SIG-M5 treated with dmso at 0.1 percent for 504 hours (cell line): ENCODE data around the gene PLCD1.

Experiments used
- DNase-seq: peaks from one replicate; lab custom pipeline; 2025; ENCODE audit not compliant: unreplicated experiment; lab: John Stamatoyannopoulos, UW

The PLCD1 gene

DNA sequence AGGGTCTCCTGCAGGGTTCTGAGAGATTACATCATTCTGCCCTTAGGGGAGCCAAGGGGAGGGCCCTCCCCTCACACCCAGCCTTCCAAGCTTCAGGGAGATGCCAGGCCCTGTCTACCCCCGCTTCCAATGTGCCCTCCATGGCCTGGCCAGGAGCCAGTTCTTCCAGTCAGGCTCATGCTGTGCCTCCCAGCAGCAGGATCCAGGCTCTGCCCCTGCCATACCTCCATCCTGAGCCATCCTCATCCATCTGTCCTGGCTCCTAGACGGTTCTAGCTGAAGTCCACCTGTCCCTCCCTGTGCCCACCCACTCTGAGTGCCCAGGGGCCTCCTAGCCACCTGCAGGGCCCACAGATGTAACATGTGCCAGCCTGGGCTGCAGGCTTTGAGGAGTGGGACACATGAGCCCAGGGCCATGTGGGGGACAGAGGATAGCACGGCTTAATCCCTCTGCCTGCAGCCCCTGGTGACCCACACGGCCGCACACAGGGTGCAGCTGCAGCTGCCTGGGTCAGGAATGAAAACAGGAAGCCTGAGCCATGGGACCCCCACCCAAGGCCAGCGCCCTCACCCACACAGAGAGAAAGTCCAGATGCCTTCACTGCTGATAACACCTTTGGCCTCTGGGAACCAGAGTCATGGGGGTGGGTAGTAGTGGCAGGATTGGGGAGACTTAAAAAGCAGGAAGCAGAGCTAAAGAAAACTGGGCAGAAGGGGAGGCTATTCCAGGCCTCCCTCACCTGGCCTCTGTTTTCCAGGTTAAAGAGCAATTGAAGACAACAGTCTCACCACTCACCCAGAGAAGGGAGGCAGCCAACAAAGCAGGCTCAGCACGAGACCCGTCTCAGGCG, 11.8 kb downstream of the PLCD1 start:
- DNase-seq, result no peak

DNA sequence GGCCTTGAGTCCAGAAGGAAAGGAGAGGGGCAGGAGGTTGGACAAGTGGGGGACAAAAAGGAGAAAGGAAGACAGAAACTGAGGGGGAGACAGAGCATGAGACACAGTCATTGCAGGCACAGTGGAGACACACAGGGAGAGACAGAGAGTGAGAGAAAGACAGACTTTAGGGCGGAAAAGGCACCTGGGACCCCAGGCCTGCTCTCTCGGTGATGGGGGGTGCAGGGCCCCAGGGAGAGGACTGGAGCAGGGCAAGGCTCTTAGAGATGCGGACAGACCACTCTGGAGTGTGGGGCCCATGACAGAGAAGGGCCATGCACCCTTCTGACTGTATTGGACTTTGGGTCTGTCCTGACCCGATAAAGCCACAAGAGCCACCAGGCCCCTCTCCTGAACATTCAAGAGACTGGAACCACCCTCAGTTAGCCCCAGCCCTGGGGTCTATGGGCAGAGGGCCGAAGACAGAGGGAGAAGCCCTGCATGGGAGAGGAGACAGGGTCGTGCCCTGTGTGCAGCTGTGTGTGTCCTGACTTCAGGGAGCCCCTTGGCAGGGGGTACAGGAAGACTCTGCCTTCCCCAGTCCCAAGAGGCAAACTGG, 12.5 kb downstream of the PLCD1 start:
- no peak for DNase-seq

DNA sequence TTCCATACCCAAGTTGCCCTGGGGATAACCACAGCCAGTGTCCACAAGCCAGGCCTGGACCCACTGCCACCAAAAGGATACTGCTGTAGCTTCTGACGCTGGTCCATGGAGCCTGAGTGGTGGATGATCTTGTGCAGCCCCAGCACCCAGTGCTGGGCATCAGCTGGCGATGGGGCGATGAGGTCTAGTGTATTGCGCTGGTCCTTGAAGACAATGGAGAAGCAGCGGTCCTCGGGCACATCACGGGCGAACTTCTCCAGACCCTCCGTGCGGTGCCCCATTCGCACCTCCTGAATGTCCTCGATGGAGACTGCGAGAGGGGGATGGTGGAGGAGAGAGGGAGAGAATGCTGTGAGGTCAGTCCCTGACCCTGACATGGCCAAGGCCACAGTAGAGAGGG, 13.0 kb downstream of the PLCD1 start:
- DNase-seq, result no peak

DNA sequence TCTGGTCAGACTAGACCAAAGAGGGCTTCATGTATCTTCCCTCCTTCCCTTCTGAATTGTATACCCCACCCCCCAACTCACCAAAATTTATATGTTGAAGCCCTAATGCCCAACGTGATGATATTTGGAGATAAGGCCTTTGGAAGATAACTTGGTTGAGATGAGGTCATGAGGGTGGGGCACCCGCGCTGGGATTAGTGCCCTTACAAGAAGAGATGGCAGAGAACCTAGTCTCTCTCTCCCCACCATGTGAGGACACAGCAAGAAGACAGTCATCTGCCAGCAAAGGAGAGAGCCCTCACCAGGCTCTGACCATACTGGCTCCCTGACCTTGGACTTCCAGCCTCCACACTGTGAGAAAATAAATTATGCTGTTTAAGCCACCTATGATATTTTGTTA, 13.5 kb downstream of the PLCD1 start:
- DNase-seq, result no peak

DNA sequence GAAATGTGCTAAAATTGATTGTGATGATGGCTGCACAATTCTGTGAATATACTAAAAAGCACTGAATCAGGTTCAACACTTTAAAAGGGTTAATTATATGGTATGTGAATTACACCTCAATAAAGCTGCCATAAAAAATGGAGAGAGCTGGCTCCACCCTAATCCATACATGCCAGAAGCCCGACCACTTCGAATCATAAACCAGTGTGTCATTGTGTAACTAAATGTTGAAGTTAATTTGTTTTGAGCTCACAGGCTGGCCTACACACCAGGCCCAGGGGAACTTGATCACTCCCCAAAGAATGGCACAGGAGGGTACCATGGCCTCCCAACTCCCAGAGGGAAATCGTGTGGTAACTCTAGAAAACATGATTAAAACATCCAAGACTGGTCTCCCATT, 14.0 kb downstream of the PLCD1 start:
- no peak for DNase-seq

DNA sequence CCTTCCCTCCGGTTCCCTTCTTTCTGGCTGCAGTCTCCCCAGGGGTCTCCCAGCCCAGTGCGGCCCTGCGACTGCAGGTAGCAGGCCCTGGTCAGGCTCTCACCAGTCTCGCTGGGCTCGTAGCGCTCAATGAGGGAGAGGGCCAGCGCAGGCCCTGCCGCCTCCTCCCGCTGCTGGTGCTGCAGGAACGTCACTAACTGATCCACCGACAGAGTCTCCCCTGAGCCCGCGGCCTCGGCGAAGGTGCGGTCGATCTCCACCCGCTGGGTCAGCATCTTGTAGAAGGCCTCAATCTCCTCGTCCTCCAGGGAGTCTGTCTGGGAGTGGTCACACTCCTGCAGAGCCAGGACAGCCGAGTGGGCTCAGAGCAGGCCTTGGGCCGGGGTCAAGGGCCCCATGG, 18.3 kb downstream of the PLCD1 start:
- DNase-seq, result no peak

DNA sequence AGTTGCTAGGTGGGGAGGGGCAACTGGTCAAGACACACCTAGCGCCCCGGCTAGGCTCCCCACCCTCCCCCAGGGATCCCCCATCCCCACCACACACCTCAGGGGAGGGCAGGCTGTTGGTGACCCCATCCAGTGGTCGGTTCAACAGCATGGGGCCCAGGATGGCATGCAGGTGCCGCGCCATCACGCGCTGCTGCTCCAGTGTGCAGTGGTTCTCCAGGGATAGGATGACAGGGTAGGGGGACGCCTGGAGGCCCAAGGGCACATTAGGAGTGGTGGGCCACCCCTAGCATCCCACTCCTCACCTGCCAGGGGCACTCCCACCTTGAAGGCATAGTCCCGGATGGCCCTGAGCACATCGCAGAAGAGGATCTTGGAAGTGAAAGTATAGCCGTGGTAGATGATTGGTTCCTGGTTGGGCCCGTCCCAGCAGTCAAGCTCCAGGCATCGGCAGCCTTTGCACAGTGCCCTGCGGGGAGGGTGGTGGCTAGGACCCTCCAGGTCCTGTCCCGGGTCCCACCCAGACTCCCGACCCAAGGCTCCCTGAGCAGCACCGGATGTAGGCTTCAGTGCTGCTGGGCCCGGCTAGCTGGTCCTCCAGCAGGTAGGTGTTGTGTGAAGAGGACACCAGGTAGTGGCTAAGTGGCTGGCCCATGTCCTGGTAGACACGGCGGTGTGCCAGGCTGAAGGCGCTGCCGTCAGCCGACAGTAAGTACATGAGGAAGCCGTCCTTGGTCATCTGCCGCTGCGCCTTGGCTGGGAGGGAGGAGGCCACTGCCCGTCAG, 19.4 kb downstream of the PLCD1 start:
- no peak for DNase-seq

DNA sequence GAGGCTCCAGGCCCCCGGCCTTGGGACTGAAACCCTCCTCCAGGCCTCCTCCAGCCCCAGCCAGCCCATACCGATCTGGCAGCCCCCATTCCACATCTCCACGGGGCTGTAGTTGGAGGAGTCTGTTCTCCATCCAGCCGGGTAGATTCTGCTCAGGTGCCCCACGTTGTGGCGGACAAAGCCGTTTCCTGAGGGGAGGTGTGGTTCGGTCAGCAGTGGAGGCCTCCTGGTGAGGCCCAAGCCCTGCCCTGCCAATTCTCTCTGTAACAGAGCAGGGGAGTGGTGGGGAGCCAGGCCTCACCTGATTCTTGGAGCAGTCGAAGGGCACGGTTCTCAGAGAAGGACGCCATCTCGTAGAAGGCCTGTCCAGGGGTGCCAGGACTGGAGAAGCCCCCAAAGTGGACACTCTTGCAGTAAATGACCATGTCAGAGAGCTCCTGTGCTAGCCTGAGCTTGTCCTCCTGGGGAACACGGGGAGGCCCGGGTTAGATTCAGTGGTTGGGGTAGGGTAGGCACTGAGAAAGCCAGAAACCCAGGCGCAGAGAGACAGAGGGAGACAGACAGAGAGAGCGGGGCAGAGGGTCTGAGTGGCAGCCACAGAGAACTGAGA, 20.4 kb downstream of the PLCD1 start:
- no peak for DNase-seq

DNA sequence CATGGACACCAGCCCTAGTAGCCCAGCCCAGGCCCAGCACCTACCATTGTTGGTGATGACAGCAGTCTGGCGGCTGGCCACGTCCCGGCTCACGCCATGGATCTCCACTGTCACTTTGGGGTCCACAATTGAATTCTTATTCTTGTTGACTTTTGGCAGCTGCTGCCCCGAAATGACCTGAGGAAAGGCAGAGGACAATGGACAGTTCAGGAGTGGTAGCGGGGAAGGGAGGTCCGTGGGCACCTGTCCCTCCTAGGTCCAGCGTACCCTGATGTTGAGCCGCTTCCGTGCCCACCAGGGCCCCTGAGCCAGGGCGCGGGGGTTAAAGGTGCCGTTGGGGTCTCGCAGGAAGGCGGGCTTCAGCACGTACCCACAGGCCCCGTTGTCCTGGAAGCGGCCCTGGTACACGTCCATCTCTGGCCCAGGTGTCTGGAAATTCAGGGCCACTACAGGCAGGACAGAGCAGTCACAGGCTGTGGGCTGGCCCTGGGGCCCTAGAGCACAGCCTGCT, 21.2 kb downstream of the PLCD1 start:
- DNase-seq, result no peak

DNA sequence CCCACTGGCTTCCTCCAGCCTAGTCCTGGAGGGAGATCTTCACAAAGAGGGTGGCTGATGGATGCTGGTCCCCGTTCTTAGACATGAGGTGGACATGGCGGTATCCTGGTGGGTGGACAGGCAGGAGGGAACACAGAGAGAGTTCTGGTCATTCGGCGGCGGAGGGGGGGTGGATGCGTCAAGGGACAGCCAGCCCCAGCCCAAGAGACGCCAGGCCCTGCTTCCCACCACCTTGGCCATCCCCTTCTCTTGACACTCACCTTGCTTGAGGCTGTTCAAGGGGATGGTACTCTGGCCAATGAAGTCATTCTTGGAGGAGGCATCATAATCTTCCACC, 21.7 kb downstream of the PLCD1 start:
- no peak for DNase-seq

DNA sequence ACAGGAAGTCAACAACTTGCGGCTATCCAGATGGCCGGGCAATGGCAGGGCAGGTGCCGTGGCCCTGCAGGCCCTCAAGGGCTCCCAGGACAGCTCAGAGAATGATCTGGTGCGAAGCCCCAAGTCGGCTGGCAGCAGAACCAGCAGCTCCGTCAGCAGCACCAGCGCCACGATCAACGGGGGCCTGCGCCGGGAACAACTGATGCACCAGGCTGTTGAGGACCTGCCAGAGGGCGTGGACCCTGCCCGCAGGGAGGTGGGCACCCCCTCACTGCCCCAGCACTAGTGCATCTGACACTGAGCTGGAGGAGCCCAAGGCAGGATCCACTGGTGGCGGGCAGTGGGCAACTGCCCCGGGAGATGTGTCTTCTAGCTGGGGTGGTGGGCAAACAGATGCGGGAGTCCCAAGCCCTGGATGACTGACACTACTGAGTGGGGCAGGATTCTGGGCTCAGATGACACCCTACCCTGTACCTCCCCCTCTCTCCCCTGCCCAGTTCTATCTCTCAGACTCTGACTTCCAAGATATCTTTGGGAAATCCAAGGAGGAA, 22.9 kb downstream of the PLCD1 start:
- DNase-seq, result no peak

DNA sequence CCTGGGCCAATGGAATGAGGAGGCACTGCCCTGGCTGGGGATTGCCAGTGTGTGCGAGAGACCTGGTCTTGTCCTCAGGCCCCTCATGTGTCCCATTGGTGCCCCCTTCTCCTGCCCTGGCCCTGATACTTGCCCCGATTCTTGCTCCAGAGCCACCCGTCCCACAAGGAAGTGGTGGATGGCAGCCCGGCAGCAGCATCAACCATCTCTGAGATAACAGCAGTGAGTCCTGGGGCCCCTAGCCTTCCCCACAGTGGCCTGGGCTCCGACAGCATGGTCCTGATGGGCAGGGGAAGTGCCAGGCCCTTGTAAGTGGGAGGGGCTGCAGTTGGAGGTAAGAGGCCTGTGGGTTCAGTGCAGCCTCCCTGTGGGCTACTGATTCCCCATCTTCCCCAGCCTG, 23.4 kb downstream of the PLCD1 start:
- DNase-seq, result no peak

DNA sequence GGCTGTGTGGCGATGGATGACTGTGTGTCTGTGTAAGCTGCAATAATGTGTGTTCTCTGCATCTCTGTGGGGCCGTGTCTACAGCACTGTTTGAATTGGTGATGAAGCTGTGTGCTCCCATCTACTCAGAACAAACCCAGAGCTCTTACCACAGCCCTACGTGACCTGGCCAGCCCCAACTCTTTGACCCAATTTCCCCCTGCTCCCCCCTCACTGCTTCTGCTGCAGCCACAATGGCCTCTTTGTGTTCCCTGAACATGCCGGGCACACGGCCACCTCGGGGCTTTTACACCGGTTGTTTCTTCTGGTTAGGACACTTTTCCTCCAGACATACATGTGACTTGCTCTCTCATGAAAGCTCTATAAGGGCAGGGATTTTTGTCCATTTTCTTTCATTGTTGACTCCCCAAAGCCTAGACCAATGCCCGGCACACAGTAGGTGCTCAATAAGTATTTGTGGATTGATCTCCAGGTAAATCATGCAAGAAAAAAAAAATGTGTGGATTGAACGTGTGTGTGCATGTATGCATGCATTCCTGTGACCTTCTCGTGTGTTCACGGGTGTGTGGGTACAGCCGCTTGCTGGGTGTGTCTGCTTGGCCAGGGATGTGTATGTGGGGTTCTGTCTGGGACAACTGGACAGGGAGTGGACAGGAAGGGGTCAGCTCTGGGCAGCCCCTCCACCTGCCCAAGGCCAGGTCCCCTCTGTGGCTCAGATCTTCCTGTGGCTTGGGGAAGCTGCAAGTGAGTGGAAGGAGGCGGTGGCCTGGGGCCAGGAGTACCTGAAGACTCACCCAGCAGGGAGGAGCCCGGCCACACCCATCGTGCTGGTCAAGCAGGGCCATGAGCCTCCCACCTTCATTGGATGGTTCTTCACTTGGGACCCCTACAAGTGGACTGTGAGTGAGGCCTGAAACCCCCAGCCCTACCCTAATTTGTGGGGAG, 24.1 kb downstream of the PLCD1 start:
- DNase-seq, result no peak

DNA sequence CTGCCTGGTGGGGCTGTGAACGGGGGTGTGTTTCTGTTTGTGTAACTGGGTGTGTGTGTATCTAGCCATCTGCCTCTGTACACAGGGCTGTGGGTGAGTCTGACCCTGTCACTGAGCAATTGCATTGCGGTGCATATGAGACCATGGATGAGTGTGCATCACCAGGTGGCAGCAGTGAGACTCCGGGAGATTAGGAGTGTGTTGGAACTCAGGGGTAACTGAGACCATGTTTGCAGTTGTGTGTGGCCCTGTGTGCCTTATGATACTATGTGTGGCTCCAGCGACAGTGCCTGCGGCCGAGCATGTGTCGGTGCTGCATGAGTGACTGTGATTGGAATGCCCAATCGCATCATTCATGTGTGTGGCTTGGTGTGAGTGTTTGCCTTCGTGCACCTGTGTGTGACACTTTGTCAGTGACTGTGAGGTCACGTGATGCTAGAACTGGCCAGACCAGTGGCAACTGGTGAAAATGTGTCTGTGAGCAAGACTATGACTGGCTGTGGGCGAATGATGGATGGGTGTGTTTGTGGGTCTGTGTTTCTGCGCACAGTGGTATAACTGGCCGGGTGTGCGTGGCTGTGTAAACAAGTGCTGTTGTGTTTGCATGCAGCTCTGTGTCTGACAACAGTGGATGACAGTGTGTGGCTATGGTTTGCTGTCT, 24.9 kb downstream of the PLCD1 start:
- peak; percentile 66 for DNase-seq

DNA sequence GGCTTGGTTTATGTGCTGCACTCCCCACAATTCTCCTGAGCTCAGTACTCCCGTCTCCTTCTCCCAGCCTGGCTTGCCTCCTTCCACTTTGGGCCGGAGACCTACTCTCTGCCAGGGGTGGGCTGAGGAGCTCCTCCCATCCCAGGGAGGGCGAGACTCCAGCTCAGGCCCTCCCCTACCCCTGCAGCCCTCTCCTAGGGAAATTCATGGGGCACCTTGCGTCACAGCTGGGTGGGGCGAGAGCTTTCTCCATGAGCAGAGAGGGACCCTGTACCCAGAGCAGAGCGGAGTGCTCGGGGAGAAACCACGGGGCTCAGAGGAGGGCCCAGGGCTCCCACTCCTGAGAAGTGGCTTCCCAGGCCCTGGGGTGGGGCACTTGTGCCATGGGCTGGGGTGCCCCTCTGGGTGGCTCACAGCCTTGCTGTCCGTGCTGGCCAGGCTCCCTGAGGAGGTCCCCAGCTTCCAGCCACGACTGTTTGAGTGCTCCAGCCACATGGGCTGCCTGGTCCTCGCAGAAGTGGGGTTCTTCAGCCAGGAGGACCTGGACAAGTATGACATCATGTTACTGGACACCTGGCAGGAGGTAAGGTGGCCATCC, 25.5 kb downstream of the PLCD1 start:
- no peak for DNase-seq

DNA sequence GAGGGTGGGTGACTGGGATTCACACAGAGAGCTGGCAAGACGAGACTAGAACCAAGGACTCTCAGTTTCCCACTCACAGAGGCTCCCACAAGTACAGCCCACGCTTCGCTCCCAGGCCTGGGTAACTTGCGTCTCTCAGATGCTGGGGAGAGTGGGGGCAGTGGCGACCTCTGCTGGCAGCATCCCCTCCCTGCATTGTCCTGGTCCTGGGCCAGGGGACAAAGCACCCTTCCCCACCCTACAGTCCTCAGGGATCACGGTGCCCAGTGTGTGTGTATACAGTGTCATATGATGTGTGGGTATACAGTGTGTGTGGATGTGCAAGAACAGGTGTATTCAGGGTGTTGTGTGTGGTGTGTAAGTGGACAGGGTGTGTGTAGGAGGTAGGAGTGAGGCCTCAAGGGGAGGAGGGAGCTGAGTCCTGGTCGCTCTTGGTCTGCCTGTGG, 26.0 kb downstream of the PLCD1 start:
- DNase-seq, result peak; percentile 16

DNA sequence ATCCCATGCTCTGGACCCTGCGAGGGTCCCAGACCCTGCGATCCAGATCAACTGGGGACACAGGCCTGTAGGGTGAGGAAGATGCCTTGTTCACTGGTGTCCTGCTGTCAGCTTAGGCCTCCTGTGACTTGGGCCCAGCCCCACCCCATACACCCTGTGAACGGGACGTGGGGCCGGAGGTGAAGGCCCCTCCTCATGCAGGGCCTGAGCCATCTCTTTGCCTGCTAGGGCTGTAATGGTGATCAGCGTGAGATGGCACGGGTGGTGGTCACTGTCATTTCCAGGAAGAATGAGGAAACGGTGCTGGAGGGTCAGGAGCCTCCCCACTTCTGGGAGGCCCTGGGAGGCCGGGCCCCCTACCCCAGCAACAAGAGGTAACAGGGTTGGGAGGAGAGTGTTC, 26.5 kb downstream of the PLCD1 start:
- DNase-seq, result no peak

DNA sequence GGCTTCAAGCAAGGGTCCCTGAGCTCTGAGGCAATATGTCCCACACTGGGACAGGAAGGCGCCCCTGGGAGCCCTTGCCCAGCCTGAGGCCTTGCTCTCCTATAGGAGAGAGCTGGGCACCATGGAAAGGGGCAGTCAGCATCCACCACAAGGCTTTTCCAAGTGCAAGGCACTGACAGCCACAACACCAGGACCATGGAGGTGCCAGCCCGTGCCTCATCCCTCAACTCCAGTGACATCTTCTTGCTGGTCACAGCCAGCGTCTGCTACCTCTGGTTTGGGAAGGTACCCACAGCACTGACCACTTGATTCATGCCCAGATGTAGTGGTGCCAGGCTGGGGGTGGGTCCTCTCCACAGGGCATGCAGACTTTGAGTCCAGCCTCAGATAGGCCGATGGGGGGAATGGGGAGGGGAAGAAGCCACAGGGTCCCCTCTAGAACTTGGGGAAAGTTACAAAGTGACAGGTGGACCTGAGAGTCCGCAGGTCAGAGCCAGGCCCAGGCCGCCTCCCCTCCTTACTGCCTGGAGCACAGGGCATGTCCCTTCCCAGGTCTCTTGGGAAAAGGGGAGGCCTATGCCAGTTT, 27.1 kb downstream of the PLCD1 start:
- no peak for DNase-seq
